IMR-90 (cell line): ENCODE results near the gene RAB3C. TPM values are rescaled to one million over a fixed set of nuclear protein-coding genes. Genes with fewer than 3 reads are reported as not detected.

Experiments used
- ATAC-seq: fragments of 200-7000 bp; cut with Tn5 transposase; 2 replicates; pipeline ENCODE4 v1.9.1; 2020; ENCODE audit warnings: low read depth, mild to moderate bottlenecking, moderate library complexity
- BruUV-seq: library from RNA; stranded (reverse); fragments of 400-500 nt; replicated peaks from 2 replicates; lab custom pipeline; 2021; lab: Mats Ljungman, UMichigan
- CTCF ChIA-PET: fragments of 300-600 bp; formaldehyde crosslinking; extraction: SDS; loops from one replicate; lab custom pipeline; 2021; ENCODE audit warnings: antibody characterized with exemption; lab: Yijun Ruan, JAX
- POLR2A ChIA-PET: fragments of 300-600 bp; sonication (Branson Sonifier 250); formaldehyde crosslinking; loops from one replicate; lab custom pipeline; 2022; ENCODE audit warnings: antibody characterized with exemption; ENCODE audit not compliant: unreplicated experiment; lab: Charles Lee
- DNase-seq: peaks from one replicate; pipeline ENCODE4 v3.0.0; 2013
- H2AFZ ChIP-seq: replicated peaks from 2 replicates; pipeline ENCODE3; 2013; ENCODE audit warnings: low read length, mild to moderate bottlenecking; ENCODE audit not compliant: poor library complexity
- H2AK5ac ChIP-seq: 2 replicates; pipeline ENCODE4 v1.6.1; 2013; ENCODE audit warnings: low read depth, low read length, inconsistent platforms
- H2AK9ac ChIP-seq: replicated peaks from 2 replicates; pipeline ENCODE3; 2013; ENCODE audit warnings: mild to moderate bottlenecking, low read depth, low read length, moderate library complexity; ENCODE audit not compliant: poor library complexity
- H2BK120ac ChIP-seq: 2 replicates; pipeline ENCODE4 v1.6.1; 2013; ENCODE audit warnings: low read depth, low read length, inconsistent platforms
- H2BK15ac ChIP-seq: 3 replicates; pipeline ENCODE4 v1.6.1; 2013; ENCODE audit warnings: low read depth, low read length, inconsistent platforms
- H2BK20ac ChIP-seq: 2 replicates; pipeline ENCODE4 v1.6.1; 2013; ENCODE audit warnings: low read depth, mild to moderate bottlenecking, inconsistent platforms, low read length, moderate library complexity
- H2BK5ac ChIP-seq: 2 replicates; pipeline ENCODE4 v1.6.1; 2013; ENCODE audit warnings: mild to moderate bottlenecking, low read depth, low read length, inconsistent platforms; ENCODE audit not compliant: poor library complexity, severe bottlenecking
- H3K14ac ChIP-seq: replicated peaks from 2 replicates; pipeline ENCODE4 v1.6.1; 2013; ENCODE audit warnings: low read depth, low read length, inconsistent platforms
- H3K18ac ChIP-seq: 2 replicates; pipeline ENCODE4 v1.6.1; 2013; ENCODE audit warnings: low read depth, low read length, control low read depth
- H3K23ac ChIP-seq: 2 replicates; pipeline ENCODE4 v1.6.1; 2013; ENCODE audit warnings: low read depth, low read length, inconsistent platforms
- H3K27ac ChIP-seq: 2 replicates; pipeline ENCODE4 v1.5.1; 2013; ENCODE audit warnings: mild to moderate bottlenecking, control low read depth, low read length; ENCODE audit not compliant: insufficient read depth
- H3K27me3 ChIP-seq: 2 replicates; pipeline ENCODE4 v1.6.1; 2013; ENCODE audit warnings: low read length; ENCODE audit not compliant: control insufficient read depth, insufficient read depth
- H3K36me3 ChIP-seq: 2 replicates; pipeline ENCODE4 v1.6.1; 2013; ENCODE audit warnings: low read length, mixed read lengths; ENCODE audit not compliant: control insufficient read depth, insufficient read depth
- H3K4ac ChIP-seq: 2 replicates; pipeline ENCODE4 v1.6.1; 2013; ENCODE audit warnings: low read depth, low read length, inconsistent platforms
- H3K4me1 ChIP-seq: 2 replicates; pipeline ENCODE4 v1.6.1; 2013; ENCODE audit warnings: low read length, mixed read lengths; ENCODE audit not compliant: control insufficient read depth, insufficient read depth
- H3K4me2 ChIP-seq: 2 replicates; pipeline ENCODE4 v1.6.1; 2013; ENCODE audit warnings: low read depth, mild to moderate bottlenecking, control low read depth, low read length, moderate library complexity
- H3K4me3 ChIP-seq: 2 replicates; pipeline ENCODE4 v1.5.1; 2013; ENCODE audit warnings: low read depth, mild to moderate bottlenecking, control low read depth, low read length, moderate library complexity; ENCODE audit not compliant: insufficient read depth
- H3K56ac ChIP-seq: 2 replicates; pipeline ENCODE4 v1.6.1; 2013; ENCODE audit warnings: low read length, inconsistent platforms; ENCODE audit not compliant: insufficient read depth; ENCODE audit errors: extremely low read depth
- H3K79me1 ChIP-seq, 2 experiments: 2 replicates each; pipeline ENCODE4 v1.6.1; 2013; ENCODE audit warnings: low read length in 2 of 2, inconsistent platforms in 1 of 2, low read depth in 1 of 2
- H3K9ac ChIP-seq: 2 replicates; pipeline ENCODE4 v1.6.1; 2013; ENCODE audit warnings: low read depth, low read length, control low read depth
- H3K9me1 ChIP-seq: 2 replicates; pipeline ENCODE4 v1.6.1; 2013; ENCODE audit warnings: low read length, inconsistent platforms; ENCODE audit not compliant: insufficient read depth
- H3K9me3 ChIP-seq: 2 replicates; pipeline ENCODE4 v1.6.1; 2013; ENCODE audit warnings: low read length; ENCODE audit not compliant: control insufficient read depth, insufficient read depth
- H4K20me1 ChIP-seq: 2 replicates; pipeline ENCODE4 v1.6.1; 2013; ENCODE audit warnings: low read length, inconsistent platforms; ENCODE audit not compliant: insufficient read depth
- H4K5ac ChIP-seq: 2 replicates; pipeline ENCODE4 v1.6.1; 2013; ENCODE audit warnings: mild to moderate bottlenecking, low read depth, low read length, control low read depth
- H4K8ac ChIP-seq, 2 experiments: 2 replicates each; pipeline ENCODE4 v1.6.1; 2013; ENCODE audit warnings: low read depth in 2 of 2, low read length in 2 of 2, control low read depth in 1 of 2, inconsistent platforms in 1 of 2
- H4K91ac ChIP-seq: 2 replicates; pipeline ENCODE4 v1.6.1; 2013; ENCODE audit warnings: low read depth, low read length, inconsistent platforms; ENCODE audit not compliant: insufficient read depth
- BHLHE40 ChIP-seq: fragments of 150-350 bp; IDR thresholded peaks from 2 replicates; pipeline ENCODE4 v1.6.1; 2016; ENCODE audit warnings: mild to moderate bottlenecking, low read depth, low read length
- MXI1 ChIP-seq: IDR thresholded peaks from 2 replicates; pipeline ENCODE4 v1.6.1; 2012; ENCODE audit warnings: low read depth, mild to moderate bottlenecking, low read length, moderate library complexity, borderline replicate concordance
- SMC3 ChIP-seq: fragments of 150-350 bp; IDR thresholded peaks from 2 replicates; pipeline ENCODE4 v1.6.1; 2016; ENCODE audit warnings: low read depth, mild to moderate bottlenecking, antibody characterized with exemption, low read length, moderate library complexity
- dilution Hi-C: fragments of 300-500 bp; cut with HindIII; formaldehyde crosslinking; loops from one replicate; pipeline ENCODE4 v1.14.3; 2018; ENCODE audit warnings: low sequenced_read_pairs; ENCODE audit not compliant: unreplicated experiment
- in situ Hi-C: fragments of 300-500 bp; cut with MboI; formaldehyde crosslinking; loops from 3 replicates; pipeline ENCODE4 v1.14.3; 2019; ENCODE audit warnings: low sequenced_read_pairs, inconsistent platforms, mixed read lengths
- intact Hi-C: fragments of 100-400 bp; cut with micrococcal nuclease; formaldehyde crosslinking; loops from 2 replicates; pipeline ENCODE4 v1.10.0; 2022
- polyA plus RNA-seq, 3 experiments: library from polyadenylated mRNA; depleted of rRNA; stranded (reverse); fragments of >200 nt; gene quantifications; 2 replicates each; pipeline ENCODE4 v1.2.3, GENCODE V29; 2012; ENCODE audit warnings: low replicate concordance in 1 of 3
- total RNA-seq: library from RNA; depleted of rRNA; stranded (reverse); fragments of >200 nt; gene quantifications from 2 replicates; pipeline ENCODE4 v1.2.3, GENCODE V29; 2012

RAB3C gene
- total and polyA plus RNA-seq, 2 of the 4 experiments (the other 2 are of a cell fraction) = not detected

DNA sequence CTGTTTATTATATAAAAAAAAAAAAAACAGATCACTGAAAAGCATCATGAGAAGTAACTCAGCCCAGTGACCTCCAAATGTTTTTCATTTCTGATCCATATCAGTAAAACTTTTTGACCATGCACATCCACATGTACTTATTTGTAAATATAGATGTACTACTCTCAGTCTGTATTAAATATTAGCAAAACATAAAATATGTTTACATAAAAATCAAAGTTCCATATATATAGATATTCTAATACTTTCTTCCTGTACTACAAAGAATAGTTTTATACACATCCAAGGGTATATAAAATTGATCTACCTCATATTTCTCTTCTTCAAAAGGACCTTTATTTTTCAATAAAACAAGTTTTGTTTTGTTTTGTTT is 309.1 kb downstream of the RAB3C start:
- Histone ChIP-seq H2AK5ac (no peak overlapping the region), H2AFZ (no peak overlapping the region), H4K91ac (no peak overlapping the region), H3K18ac (no peak overlapping the region), H2BK20ac (no peak overlapping the region), H3K9me3 (no peaks in the 10 kb centered on the region), H3K27ac (no peak overlapping the region), H3K56ac (no peak overlapping the region), H3K23ac (no peak overlapping the region), H4K5ac (no peak overlapping the region), H2BK5ac (no peak overlapping the region), H3K4me2 (no peak overlapping the region), H2BK120ac (no peak overlapping the region), H3K27me3 (peaks cover 2% of the 10 kb centered on the region), H2AK9ac (no peak overlapping the region), H3K36me3 (no peaks in the 10 kb centered on the region), H3K4me1 (peaks cover 6% of the 10 kb centered on the region; the same call in 1 of the 2 replicates), H3K4me3 (no peak overlapping the region), H4K8ac (no peak overlapping the region), H3K4ac (no peak overlapping the region), H3K14ac (no peak overlapping the region), H4K20me1 (no peaks in the 10 kb centered on the region), H3K9me1 (no peaks in the 10 kb centered on the region), H3K9ac (no peak overlapping the region), H2BK15ac (no peak overlapping the region), H3K79me1 (no peaks in the 10 kb centered on the region)
- intact Hi-C loops (loop anchor here (1.0 to 5.0 kb wide), 4 partner anchors 115 to 475 kb away; no protein-coding TSS in a partner anchor), dilution Hi-C loops (no loop called here), in situ Hi-C loops (loop anchor here (10.0 to 25.0 kb wide), 2 partner anchors 113 to 470 kb away; no protein-coding TSS in a partner anchor)
- TF ChIP-seq BHLHE40 (no peak), MXI1 (no peak), SMC3 (no peak)
- BruUV-seq = no TSS peak
- POLR2A ChIA-PET = no interaction called here
- ATAC-seq = no peak
- CTCF ChIA-PET = interaction anchor here (0.7 to 2.4 kb wide), 5 partner anchors 115 to 787 kb away, joined by 3 to 9 read pairs (median 3); no protein-coding TSS in a partner anchor
- no peak for DNase-seq
